Measurements from ENCODE around the gene SLC9C1.
"Not testable (repeated sequence)": the region's sequence is repeated elsewhere in the genome, so short reads cannot be mapped to it uniquely, and the experiment has no call there.

Gene SLC9C1

DNA sequence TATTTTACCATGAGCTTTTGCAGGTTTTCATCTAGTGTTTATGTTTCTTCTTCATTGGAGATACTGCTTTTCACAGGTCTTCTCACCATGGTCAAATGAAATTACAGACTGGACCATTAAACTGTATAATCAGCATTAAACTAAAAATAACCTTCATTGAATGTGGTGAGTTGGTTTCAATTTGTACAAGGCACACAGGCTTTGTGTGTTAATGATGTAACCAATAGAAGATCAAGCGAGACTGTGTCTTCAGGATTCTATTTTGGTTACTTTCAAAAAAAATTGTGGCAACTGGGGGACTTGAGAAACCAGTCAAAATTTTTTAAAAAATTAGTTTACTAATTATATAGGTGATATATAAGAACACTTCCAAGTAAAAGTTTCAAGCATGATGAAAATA lies 106.7 kb downstream of the SLC9C1 start:
- no peak for DNase-seq (ENCODE audit: low read depth)

- not testable (repeated sequence) for DNase-seq (ENCODE audit: low read depth)
Observed at GRCh38 chr3:112185423-112186035, 108.5 kb downstream of the SLC9C1 start.

DNA sequence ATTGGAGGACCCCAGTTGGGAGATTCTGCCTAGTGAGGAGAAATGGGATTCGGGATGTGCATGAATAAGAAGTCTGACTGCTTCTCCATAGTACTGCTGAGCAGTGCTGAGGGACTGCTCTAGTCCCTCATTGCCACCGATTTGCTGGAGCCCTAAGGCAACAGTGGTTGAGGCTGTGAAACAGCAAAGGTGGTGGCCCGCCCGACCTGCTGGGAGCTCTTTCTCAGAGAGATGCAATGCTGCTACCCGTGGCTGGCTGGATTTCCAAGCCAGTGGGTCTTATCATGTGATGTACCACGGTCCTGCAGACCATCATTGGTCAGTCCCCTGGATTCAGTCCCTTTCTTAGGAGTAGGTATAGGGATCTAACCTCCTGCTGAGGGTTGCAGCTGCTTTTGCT lies 118.4 kb downstream of the SLC9C1 start:
- DNase-seq (ENCODE audit: low read depth), result no peak

DNA sequence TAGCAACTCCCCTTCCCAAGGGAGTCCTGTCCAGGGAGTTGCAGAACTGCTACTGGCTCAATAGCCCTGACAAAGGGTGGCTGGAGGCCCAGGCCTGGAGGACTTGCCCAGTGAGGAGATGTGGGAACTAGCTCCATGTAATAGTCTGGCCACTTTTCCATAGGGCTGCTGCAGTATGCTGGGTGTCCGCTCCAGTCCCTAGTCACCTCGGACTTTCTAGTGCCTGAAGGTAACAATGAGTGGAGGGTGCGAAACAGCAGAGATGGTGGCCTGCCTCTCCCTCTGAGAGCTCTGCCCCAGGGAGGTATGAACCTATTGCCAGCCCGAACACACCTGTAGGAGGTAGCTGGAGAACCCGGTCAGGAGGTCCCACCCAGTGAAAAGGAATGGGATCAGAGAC lies 119.0 kb downstream of the SLC9C1 start:
- DNase-seq (ENCODE audit: low read depth), result no peak

GRCh38 chr3:112171144-112171543 lies 122.9 kb downstream of the SLC9C1 start:
- no peak for DNase-seq (ENCODE audit: low read depth)

- no peak for DNase-seq (ENCODE audit: low read depth)
Observed at GRCh38 chr3:112170046-112170445, 124.0 kb downstream of the SLC9C1 start.

GRCh38 chr3:112167758-112168157 lies 126.3 kb downstream of the SLC9C1 start:
- no peak for DNase-seq (ENCODE audit: low read depth)

- no peak for DNase-seq (ENCODE audit: low read depth)
Observed at GRCh38 chr3:112149136-112149535, 144.9 kb downstream of the SLC9C1 start.

DNA sequence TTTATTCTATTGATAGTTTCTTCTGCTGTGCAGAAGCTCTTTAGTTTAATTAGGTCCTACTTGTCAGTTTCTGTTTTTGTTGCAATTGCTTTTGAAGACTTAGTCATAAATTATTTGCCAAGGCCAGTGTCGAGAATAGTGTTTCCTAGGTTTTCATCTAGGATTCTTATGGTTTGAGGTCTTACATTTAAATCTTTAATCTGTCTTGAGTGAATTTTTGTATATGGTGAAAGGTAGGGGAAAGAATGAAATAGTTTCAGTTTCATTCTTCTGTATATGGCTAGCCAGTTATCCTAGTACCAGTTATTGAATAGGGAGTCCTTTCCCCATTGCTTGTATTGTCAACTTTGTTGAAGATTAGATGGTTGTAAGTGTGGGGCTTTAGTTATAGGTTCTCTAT lies 150.3 kb downstream of the SLC9C1 start:
- DNase-seq (ENCODE audit: low read depth), result no peak

- no peak for DNase-seq (ENCODE audit: low read depth)
Observed at GRCh38 chr3:112143251-112143650, 150.8 kb downstream of the SLC9C1 start.

- no peak for DNase-seq (ENCODE audit: low read depth)
Observed at GRCh38 chr3:112141293-112141692, 152.7 kb downstream of the SLC9C1 start.

GRCh38 chr3:112140584-112140983 lies 153.4 kb downstream of the SLC9C1 start:
- no peak for DNase-seq (ENCODE audit: low read depth)

GRCh38 chr3:112138219-112138969 lies 155.6 kb downstream of the SLC9C1 start:
- DNase-seq (ENCODE audit: low read depth), result no peak

GRCh38 chr3:112137781-112138180 lies 156.2 kb downstream of the SLC9C1 start:
- DNase-seq (ENCODE audit: low read depth), result no peak

GRCh38 chr3:112136959-112137693 lies 156.9 kb downstream of the SLC9C1 start:
- peak; percentile 21 for DNase-seq (ENCODE audit: low read depth)

DNA sequence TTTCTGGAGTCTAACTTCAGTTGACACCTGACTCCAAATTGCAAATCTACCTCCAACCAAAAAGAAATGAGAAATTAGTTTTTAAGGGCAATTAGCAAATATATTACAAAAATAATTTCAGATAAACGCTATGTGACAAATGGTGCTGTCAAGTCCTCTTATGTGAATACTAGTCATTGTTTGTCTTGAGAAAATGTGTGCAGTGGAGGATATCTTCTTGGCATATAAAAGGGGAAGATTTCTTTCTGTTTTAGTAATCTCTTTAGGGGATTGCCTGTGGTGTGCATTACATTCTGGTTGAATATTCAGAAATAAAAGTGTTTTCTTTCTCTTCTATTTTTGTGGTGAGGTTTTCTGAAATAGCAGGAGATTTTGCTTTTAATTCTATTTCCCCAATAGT lies 158.0 kb downstream of the SLC9C1 start:
- no peak for DNase-seq (ENCODE audit: low read depth)

DNA sequence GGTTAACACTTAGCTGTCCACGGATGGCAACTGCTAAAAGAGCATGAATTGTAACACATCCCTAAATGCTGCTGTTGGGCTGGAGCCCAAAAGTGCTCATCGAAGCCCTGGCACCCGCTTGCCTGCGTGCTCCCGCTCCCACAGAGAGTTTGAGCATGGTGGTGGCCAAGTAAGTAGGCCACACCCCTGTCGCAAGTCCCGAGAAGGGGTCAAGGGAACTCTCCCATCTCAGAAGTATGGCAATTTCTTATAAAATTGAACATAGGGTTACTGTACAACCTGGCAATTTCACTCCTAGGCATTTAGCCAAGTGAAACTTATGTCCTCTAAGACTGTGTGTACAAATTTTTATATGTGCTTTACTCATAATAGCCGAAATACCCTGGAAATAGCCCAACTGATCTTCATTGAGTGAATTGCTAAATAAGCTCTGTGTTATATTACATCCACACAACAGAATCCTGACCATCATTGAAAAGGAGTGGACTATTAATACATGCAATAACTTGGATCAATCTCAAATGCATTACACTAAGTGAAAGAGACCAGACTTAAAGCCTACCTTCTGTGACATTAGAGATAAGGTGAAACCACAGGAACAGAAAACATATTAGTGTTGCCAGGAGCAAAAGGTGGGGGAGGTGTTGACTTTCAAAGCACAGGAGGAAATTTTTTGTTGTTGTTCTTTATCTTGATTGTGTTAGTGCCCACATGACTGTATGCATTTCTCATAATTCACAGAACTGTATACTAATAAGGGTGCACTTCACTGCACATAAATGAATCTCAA lies 159.5 kb downstream of the SLC9C1 start:
- no peak for DNase-seq (ENCODE audit: low read depth)

- DNase-seq (ENCODE audit: low read depth), result no peak
Observed at GRCh38 chr3:112133626-112134334, 160.2 kb downstream of the SLC9C1 start.

- DNase-seq (ENCODE audit: low read depth), result no peak
Observed at GRCh38 chr3:112132975-112133448, 161.0 kb downstream of the SLC9C1 start, which contains the start of gene GCSAM. Gene GCSAM, minus strand, starts transcription at chr3:112133248. Its CDS starts 128 bp downstream, at chr3:112133120.

DNA sequence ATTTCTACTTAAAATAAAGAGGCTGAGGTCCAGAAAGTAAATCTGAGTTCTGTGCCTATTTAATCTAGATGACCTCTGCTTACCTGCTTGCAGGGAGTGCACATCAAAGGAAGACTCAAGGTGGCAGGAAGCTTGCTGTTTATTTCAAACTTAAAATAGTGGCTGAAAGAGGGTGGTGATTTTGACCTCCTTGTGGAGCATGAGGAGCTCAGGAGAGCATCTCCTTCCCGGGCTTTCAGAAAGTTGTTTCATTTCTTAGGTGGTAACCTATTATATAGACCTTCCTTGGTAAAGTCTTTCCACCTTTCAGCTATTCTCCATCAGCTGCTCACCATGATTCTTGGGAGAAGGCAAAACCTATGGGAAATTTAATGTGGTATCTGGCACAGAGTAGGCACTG lies 161.5 kb downstream of the SLC9C1 start:
- DNase-seq (ENCODE audit: low read depth), result no peak

DNA sequence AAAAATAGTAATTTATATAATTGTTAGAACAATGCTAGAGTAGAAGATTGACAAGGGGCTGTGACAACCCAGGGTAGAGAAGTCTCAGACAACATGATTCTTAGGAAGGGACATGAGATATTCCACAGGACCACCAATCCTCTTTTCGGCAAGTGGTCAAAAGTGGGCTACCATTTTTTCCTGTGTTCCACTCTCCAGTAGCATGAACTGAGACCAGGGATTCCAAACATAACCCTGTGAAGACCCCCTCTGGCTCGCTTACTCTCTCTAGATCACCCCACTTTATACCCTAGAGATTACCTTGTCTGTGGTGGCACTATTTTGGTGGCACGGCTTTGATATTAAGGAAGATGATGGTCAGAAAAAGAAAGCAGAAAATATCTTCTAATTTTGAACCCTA lies 161.9 kb downstream of the SLC9C1 start:
- DNase-seq (ENCODE audit: low read depth), result no peak

All from fibroblast of the conjunctiva (primary cell).